ENCODE data around the gene DDB1. TPM values are rescaled to one million over a fixed set of nuclear protein-coding genes. Genes with fewer than 3 reads are reported as not detected.

Gene DDB1
- total and polyA plus RNA-seq, 9 of the 15 experiments (the other 6 are each of a cell fraction or from before 2014, with no cell fraction given) = 172 to 361 (median 266) TPM

DNA sequence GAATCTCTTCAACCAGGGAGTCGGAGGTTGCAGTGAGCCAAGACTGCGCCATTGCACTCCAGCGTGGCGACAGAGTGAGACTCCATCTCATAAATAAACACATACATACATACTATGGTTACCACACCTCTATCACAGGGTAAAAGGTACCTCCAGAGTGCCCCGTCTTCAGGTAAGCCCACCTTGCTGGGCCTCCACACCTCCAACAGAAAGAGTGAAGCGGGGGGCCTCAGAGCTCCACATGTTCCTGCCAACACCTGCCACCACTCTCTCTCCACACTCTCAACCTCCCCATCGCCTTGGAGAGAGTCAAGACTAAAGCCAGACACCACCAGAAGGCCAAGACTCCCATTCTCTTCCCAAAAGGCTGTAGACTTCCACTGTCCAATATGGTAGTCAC is 27.5 kb downstream of the DDB1 start:
- H3K27me3 ChIP-seq (ENCODE audit: control insufficient read depth in 2 of 2, insufficient read depth in 2 of 2, low read length in 2 of 2) = no peaks in the 10 kb centered on the region
- POLR2A ChIA-PET = interaction anchor here (0.6 to 2.0 kb wide), 3 partner anchors 10 to 23 kb away, joined by 4 to 6 read pairs (median 5); no protein-coding TSS in a partner anchor
- H3K27ac ChIP-seq (ENCODE audit: extremely low read depth, low read depth, low read length) = no peak overlapping the region
- CTCF ChIA-PET (ENCODE audit: low intra/inter-chr PET ratio) = no interaction called here
- no peak overlapping the region for H3K9ac ChIP-seq (ENCODE audit: insufficient read depth in 1 of 2, low read depth in 2 of 2, low read length in 2 of 2)
- BruUV-seq (replicated peaks) = no TSS peak
- H3K79me2 ChIP-seq (ENCODE audit: control insufficient read depth, insufficient read depth, low read length) = no peaks in the 10 kb centered on the region
- intact Hi-C loops (cut with micrococcal nuclease) (no loop called here), in situ Hi-C loops (cut with MboI) (no loop called here)
- FAIRE-seq (no peak), ATAC-seq (no peak), DNase-seq (ENCODE audit: extremely low read depth in 1 of 4, low spot score in 3 of 4) (no peak)
- 97% methylated on average over 7 of the region's 7 CpGs for WGBS (ENCODE audit: insufficient coverage, low coverage, missing lambda C conversion rate)
- H3K9me3 ChIP-seq (replicated peaks; ENCODE audit: control insufficient read depth, insufficient read depth, low read depth, low read length) = no peaks in the 10 kb centered on the region
- peaks cover 3% of the 10 kb centered on the region for H3K9me1 ChIP-seq (ENCODE audit: control insufficient read depth, insufficient read depth, low read length)
- H4K20me1 ChIP-seq (replicated peaks; ENCODE audit: control insufficient read depth, insufficient read depth, low read length) = no peaks in the 10 kb centered on the region
- no peak overlapping the region for H3K4me3 ChIP-seq
- peaks cover 98% of the 10 kb centered on the region for H3K36me3 ChIP-seq (ENCODE audit: control insufficient read depth, insufficient read depth, low read length)
- no peak overlapping the region for H2AFZ ChIP-seq (ENCODE audit: low read depth, low read length)
- no peak overlapping the region for H3K4me2 ChIP-seq (ENCODE audit: insufficient read depth, low read length)
- no peaks in the 10 kb centered on the region for H3K4me1 ChIP-seq (replicated peaks in 1 of 2; ENCODE audit: control insufficient read depth in 2 of 2, insufficient read depth in 2 of 2, low read length in 2 of 2)
- TF ChIP-seq, protein P1, sequence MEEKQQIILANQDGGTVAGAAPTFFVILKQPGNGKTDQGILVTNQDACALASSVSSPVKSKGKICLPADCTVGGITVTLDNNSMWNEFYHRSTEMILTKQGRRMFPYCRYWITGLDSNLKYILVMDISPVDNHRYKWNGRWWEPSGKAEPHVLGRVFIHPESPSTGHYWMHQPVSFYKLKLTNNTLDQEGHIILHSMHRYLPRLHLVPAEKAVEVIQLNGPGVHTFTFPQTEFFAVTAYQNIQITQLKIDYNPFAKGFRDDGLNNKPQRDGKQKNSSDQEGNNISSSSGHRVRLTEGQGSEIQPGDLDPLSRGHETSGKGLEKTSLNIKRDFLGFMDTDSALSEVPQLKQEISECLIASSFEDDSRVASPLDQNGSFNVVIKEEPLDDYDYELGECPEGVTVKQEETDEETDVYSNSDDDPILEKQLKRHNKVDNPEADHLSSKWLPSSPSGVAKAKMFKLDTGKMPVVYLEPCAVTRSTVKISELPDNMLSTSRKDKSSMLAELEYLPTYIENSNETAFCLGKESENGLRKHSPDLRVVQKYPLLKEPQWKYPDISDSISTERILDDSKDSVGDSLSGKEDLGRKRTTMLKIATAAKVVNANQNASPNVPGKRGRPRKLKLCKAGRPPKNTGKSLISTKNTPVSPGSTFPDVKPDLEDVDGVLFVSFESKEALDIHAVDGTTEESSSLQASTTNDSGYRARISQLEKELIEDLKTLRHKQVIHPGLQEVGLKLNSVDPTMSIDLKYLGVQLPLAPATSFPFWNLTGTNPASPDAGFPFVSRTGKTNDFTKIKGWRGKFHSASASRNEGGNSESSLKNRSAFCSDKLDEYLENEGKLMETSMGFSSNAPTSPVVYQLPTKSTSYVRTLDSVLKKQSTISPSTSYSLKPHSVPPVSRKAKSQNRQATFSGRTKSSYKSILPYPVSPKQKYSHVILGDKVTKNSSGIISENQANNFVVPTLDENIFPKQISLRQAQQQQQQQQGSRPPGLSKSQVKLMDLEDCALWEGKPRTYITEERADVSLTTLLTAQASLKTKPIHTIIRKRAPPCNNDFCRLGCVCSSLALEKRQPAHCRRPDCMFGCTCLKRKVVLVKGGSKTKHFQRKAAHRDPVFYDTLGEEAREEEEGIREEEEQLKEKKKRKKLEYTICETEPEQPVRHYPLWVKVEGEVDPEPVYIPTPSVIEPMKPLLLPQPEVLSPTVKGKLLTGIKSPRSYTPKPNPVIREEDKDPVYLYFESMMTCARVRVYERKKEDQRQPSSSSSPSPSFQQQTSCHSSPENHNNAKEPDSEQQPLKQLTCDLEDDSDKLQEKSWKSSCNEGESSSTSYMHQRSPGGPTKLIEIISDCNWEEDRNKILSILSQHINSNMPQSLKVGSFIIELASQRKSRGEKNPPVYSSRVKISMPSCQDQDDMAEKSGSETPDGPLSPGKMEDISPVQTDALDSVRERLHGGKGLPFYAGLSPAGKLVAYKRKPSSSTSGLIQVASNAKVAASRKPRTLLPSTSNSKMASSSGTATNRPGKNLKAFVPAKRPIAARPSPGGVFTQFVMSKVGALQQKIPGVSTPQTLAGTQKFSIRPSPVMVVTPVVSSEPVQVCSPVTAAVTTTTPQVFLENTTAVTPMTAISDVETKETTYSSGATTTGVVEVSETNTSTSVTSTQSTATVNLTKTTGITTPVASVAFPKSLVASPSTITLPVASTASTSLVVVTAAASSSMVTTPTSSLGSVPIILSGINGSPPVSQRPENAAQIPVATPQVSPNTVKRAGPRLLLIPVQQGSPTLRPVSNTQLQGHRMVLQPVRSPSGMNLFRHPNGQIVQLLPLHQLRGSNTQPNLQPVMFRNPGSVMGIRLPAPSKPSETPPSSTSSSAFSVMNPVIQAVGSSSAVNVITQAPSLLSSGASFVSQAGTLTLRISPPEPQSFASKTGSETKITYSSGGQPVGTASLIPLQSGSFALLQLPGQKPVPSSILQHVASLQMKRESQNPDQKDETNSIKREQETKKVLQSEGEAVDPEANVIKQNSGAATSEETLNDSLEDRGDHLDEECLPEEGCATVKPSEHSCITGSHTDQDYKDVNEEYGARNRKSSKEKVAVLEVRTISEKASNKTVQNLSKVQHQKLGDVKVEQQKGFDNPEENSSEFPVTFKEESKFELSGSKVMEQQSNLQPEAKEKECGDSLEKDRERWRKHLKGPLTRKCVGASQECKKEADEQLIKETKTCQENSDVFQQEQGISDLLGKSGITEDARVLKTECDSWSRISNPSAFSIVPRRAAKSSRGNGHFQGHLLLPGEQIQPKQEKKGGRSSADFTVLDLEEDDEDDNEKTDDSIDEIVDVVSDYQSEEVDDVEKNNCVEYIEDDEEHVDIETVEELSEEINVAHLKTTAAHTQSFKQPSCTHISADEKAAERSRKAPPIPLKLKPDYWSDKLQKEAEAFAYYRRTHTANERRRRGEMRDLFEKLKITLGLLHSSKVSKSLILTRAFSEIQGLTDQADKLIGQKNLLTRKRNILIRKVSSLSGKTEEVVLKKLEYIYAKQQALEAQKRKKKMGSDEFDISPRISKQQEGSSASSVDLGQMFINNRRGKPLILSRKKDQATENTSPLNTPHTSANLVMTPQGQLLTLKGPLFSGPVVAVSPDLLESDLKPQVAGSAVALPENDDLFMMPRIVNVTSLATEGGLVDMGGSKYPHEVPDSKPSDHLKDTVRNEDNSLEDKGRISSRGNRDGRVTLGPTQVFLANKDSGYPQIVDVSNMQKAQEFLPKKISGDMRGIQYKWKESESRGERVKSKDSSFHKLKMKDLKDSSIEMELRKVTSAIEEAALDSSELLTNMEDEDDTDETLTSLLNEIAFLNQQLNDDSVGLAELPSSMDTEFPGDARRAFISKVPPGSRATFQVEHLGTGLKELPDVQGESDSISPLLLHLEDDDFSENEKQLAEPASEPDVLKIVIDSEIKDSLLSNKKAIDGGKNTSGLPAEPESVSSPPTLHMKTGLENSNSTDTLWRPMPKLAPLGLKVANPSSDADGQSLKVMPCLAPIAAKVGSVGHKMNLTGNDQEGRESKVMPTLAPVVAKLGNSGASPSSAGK (IDR thresholded peaks at IDR 0.05) = no peak
- TF ChIP-seq, protein P2, sequence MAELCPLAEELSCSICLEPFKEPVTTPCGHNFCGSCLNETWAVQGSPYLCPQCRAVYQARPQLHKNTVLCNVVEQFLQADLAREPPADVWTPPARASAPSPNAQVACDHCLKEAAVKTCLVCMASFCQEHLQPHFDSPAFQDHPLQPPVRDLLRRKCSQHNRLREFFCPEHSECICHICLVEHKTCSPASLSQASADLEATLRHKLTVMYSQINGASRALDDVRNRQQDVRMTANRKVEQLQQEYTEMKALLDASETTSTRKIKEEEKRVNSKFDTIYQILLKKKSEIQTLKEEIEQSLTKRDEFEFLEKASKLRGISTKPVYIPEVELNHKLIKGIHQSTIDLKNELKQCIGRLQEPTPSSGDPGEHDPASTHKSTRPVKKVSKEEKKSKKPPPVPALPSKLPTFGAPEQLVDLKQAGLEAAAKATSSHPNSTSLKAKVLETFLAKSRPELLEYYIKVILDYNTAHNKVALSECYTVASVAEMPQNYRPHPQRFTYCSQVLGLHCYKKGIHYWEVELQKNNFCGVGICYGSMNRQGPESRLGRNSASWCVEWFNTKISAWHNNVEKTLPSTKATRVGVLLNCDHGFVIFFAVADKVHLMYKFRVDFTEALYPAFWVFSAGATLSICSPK (IDR thresholded peaks at IDR 0.05; ENCODE audit: borderline replicate concordance) = no peak
- TF ChIP-seq RCOR1 (IDR thresholded peaks at IDR 0.05; ENCODE audit: borderline replicate concordance in 1 of 2, low read depth in 2 of 2, low read length in 2 of 2) = no peak
- no peak for TF ChIP-seq ZKSCAN1 (IDR thresholded peaks at IDR 0.05; ENCODE audit: low read depth, low read length)
- no peak for TF ChIP-seq CEBPG (CRISPR knock-in tag; IDR thresholded peaks at IDR 0.05)
- no peak for TF ChIP-seq CEBPG (tag; conservative IDR thresholded peaks at IDR 0.05 in 1 of 2, IDR thresholded peaks at IDR 0.05 in 1 of 2)
- TF ChIP-seq ZEB2 (IDR thresholded peaks at IDR 0.05) = no peak
- no peak for TF ChIP-seq TAF9B (IDR thresholded peaks at IDR 0.05; ENCODE audit: partially characterized antibody)
